Stimulated activated naive CD8-positive, alpha-beta T cell treated with anti-CD3 and anti-CD28 coated beads, Interleukin-15, amount 100 ng/mL, for 72 hours (primary cell): ENCODE data around the gene KCNT1.

ENCODE experiments used
- ATAC-seq: fragments of 150-1000 bp; cut with Tn5 transposase; 2 replicates; pipeline ENCODE4 v1.10.0; 2021; ENCODE audit warnings: mild to moderate bottlenecking, moderate library complexity
- DNase-seq, 2 donors: peaks; one replicate each; pipeline ENCODE4 v3.0.0; 2021 to 2022
- H3K27ac Mint-ChIP-seq, 2 donors: one replicate each; pipeline ENCODE4 v1.8.0; 2022; ENCODE audit warnings: mild to moderate bottlenecking in 2 of 2, mixed read lengths in 2 of 2, moderate library complexity in 2 of 2
- H3K27me3 Mint-ChIP-seq: one replicate; pipeline ENCODE4 v1.8.0; 2022; ENCODE audit warnings: mixed read lengths
- H3K4me1 Mint-ChIP-seq: one replicate; pipeline ENCODE4 v1.8.0; 2022; ENCODE audit warnings: mild to moderate bottlenecking, mixed read lengths
- H3K4me3 Mint-ChIP-seq, 2 donors: one replicate each; pipeline ENCODE4 v1.8.0; 2022; ENCODE audit warnings: mild to moderate bottlenecking in 2 of 2, mixed read lengths in 2 of 2, moderate library complexity in 1 of 2
- H3K9me3 Mint-ChIP-seq, 2 donors: one replicate each; pipeline ENCODE4 v1.8.0; 2022; ENCODE audit warnings: mixed read lengths in 2 of 2

Gene KCNT1

DNA sequence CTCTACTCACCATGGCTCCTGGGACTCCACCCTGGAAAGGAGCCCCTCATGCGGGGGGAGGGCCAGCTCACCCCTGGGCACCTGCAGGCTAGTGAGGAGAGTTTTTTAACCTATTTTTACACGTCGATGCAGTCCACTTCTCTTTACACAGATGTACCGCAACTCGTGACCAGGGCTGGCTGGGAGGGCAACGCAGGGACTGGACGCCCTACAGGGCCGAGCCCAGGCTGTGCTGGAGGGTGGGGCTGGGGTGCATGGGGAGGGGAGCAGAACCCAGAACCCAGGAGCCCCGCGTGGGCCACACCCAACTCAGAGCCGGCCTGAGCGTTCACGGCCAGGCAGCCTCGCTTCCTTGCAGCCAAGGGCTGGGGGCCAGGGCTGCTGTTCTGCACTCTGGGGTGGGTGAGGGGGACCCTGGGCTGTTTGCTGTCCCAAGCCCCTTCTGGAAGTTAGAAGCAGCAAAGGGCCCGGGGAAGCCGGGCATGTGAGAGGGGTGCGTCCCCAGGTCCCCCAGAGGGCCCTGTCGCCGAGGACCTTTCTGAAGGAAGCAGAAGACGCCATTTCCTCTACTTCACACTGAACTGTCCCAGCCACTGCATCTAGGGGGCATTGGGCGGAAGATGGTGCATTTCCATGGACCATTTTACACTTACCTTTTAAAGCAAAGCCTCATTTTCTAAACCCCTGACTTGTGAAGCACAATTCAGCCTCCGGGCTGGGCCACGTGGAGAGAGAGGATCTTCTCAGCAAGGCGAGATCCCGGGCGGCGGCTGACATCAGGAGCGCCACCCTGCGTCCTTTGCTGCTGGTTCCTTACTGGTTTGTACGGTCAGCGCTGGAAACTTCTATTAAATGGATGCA, 90.5 kb downstream of the KCNT1 start:
- DNase-seq = no peak
- no peak for ATAC-seq
- Mint-ChIP-seq H3K4me1 (no peaks in the 10 kb centered on the region), H3K9me3 (no peaks in the 10 kb centered on the region), H3K27me3 (peaks cover 6% of the 10 kb centered on the region), H3K4me3 (no peak overlapping the region), H3K27ac (peak overlapping the region in 1 of 2 donors; percentile 19)

GRCh38 chr9:135793221-135794056, 91.5 kb downstream of the KCNT1 start:
- DNase-seq (no peak), ATAC-seq (no peak)
- Mint-ChIP-seq H3K4me3 (no peak overlapping the region), H3K27ac (no peak overlapping the region), H3K27me3 (peaks cover 10% of the 10 kb centered on the region), H3K9me3 (no peaks in the 10 kb centered on the region), H3K4me1 (no peaks in the 10 kb centered on the region)

GRCh38 chr9:135794057-135794335, 92.0 kb downstream of the KCNT1 start:
- no peak overlapping the region for H3K27ac Mint-ChIP-seq
- peaks cover 10% of the 10 kb centered on the region for H3K27me3 Mint-ChIP-seq
- no peak overlapping the region for H3K4me3 Mint-ChIP-seq
- no peaks in the 10 kb centered on the region for H3K4me1 Mint-ChIP-seq
- no peaks in the 10 kb centered on the region for H3K9me3 Mint-ChIP-seq
- DNase-seq = no peak
- no peak for ATAC-seq

- Mint-ChIP-seq H3K9me3 (no peaks in the 10 kb centered on the region), H3K27ac (no peak overlapping the region), H3K4me3 (no peak overlapping the region), H3K27me3 (peaks cover 10% of the 10 kb centered on the region), H3K4me1 (no peaks in the 10 kb centered on the region)
- DNase-seq (no peak), ATAC-seq (no peak)
These were observed 92.4 kb downstream of the KCNT1 start for GRCh38 chr9:135794361-135794885.

DNA sequence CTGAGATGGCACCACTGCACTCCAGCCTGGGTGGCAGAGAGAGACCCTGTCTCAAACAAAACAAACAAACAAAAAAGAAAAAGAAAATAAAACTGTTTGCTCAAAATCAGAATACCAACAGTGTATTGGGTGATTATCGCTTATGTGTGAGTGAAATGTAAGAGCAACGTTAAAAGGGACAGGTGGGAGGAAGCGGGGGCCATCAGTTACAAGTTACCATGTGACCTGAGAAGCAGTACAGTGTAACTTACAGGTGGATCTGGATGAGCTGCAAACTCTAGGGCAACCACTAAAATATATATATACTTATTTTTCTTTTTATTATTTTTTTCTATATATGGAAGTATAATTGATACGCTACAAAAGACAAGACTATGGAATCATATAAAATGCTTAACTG, 93.4 kb downstream of the KCNT1 start:
- DNase-seq (no peak), ATAC-seq (no peak)
- no peak overlapping the region for H3K4me3 Mint-ChIP-seq
- H3K27me3 Mint-ChIP-seq = peaks cover 10% of the 10 kb centered on the region
- no peak overlapping the region for H3K27ac Mint-ChIP-seq
- H3K4me1 Mint-ChIP-seq = no peaks in the 10 kb centered on the region
- H3K9me3 Mint-ChIP-seq = no peaks in the 10 kb centered on the region

- H3K4me3 Mint-ChIP-seq = no peak overlapping the region
- no peaks in the 10 kb centered on the region for H3K9me3 Mint-ChIP-seq
- H3K4me1 Mint-ChIP-seq = no peaks in the 10 kb centered on the region
- peaks cover 10% of the 10 kb centered on the region for H3K27me3 Mint-ChIP-seq
- H3K27ac Mint-ChIP-seq = no peak overlapping the region
- no peak for DNase-seq
- ATAC-seq = peak; percentile 9
These were observed 95.0 kb downstream of the KCNT1 start for GRCh38 chr9:135796784-135797485.

DNA sequence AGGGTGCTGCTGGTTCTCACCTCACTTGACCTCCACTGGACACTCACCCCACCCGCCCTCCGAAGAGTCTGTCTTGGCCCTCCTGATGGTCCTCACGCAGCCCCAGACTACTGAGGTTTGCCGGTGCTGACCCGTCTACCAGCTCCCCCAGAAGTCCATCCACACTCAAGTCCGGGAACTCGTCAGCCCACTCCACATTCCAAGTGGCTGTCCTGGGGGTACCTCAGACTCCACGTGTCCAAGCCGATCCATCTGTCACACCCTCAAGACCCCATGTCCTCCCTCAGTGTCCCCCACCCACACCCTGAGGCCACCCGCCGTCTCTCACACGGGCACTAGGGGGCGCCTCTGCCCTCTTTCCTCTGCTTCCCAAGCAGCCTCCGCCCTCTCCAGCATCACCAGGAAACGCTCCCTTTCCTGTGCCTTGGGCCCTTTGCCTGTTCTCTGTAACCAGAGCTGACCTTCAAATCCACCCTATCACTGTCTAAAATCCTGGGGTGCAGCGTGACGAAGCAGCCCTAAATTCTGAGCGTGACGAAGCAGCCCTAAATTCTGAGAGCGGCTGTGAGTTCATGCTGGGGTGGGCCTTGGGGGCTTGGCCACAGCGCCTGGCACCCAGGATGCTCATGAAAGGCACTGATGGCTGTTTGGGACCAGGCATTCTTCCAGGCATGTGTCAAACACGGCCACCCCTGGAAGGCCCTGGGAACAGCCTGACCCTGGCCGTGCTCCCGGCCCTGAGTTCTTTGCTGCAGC, 95.7 kb downstream of the KCNT1 start:
- Mint-ChIP-seq H3K4me3 (no peak overlapping the region), H3K4me1 (no peaks in the 10 kb centered on the region), H3K9me3 (no peaks in the 10 kb centered on the region), H3K27ac (peak overlapping the region in 1 of 2 donors; percentile 16), H3K27me3 (peaks cover 10% of the 10 kb centered on the region)
- ATAC-seq = peak; percentile 49
- peak; percentile 23 to 35 for DNase-seq

- no peak overlapping the region for H3K4me3 Mint-ChIP-seq
- H3K4me1 Mint-ChIP-seq = no peaks in the 10 kb centered on the region
- peak overlapping the region in 1 of 2 donors; percentile 16 for H3K27ac Mint-ChIP-seq
- H3K27me3 Mint-ChIP-seq = peaks cover 10% of the 10 kb centered on the region
- no peak for DNase-seq
- no peak for ATAC-seq
- no peaks in the 10 kb centered on the region for H3K9me3 Mint-ChIP-seq
These were observed 96.2 kb downstream of the KCNT1 start for GRCh38 chr9:135798263-135798585.

GRCh38 chr9:135799261-135799660, 97.3 kb downstream of the KCNT1 start:
- Mint-ChIP-seq H3K9me3 (no peaks in the 10 kb centered on the region), H3K27me3 (peaks cover 10% of the 10 kb centered on the region), H3K27ac (no peak overlapping the region), H3K4me3 (no peak overlapping the region), H3K4me1 (no peaks in the 10 kb centered on the region)
- DNase-seq (no peak), ATAC-seq (no peak)

- Mint-ChIP-seq H3K9me3 (no peaks in the 10 kb centered on the region), H3K27ac (no peak overlapping the region), H3K27me3 (peaks cover 10% of the 10 kb centered on the region), H3K4me3 (no peak overlapping the region), H3K4me1 (peaks cover 12% of the 10 kb centered on the region)
- ATAC-seq (no peak), DNase-seq (no peak)
These were observed 99.1 kb downstream of the KCNT1 start for GRCh38 chr9:135801070-135801469.

DNA sequence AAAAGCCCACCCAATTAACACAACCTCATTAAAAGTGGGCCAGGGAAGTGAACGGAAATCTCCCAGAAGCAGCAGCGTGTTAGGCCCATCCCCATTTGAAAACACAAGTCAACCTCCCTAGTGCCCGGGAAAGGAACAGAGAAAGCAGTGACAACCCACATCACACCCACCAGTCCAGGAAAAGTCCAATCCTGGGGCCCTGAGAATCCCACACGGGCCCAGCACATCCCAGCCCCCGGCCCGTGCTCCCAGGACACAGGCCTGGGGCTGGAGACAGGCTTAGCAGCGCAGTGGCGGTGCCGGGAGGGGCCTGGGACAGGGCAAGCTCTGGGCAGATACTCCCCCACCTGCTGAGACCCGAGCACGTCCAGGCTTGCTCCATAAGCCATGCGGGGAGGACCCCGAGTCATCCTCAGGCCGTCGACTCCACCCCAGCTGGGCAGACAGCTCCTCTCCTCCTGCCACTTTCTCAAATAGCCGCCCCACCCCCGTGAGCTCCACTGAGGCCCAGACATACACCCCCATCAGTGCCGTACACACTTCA, 101.0 kb downstream of the KCNT1 start:
- peaks cover 20% of the 10 kb centered on the region for H3K4me1 Mint-ChIP-seq
- peak overlapping the region in 1 of 2 donors; percentile 38 for H3K27ac Mint-ChIP-seq
- no peak for ATAC-seq
- H3K9me3 Mint-ChIP-seq = no peaks in the 10 kb centered on the region
- no peaks in the 10 kb centered on the region for H3K27me3 Mint-ChIP-seq
- no peak overlapping the region for H3K4me3 Mint-ChIP-seq
- DNase-seq = no peak

DNA sequence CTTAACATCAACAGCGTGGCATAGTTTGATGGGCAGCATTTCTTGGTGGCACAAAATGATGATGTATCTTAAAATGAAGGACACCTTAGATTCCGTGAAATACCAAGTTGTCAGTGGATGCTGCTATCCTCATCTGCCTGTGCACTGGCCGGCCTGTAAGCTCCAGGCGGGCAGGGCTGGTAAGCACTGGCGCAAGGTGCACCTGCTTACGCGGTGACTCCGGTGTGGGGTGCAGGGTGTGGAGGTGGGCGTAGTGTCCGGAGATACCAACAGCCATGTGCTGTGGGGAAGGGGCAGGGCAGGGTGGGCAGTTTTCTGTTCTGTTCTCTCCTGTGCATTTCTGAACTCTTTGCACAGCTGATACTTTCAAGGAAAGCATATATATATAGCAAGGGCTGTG, 101.5 kb downstream of the KCNT1 start:
- Mint-ChIP-seq H3K4me1 (peaks cover 20% of the 10 kb centered on the region), H3K4me3 (no peak overlapping the region), H3K27ac (no peak overlapping the region), H3K9me3 (no peaks in the 10 kb centered on the region), H3K27me3 (no peaks in the 10 kb centered on the region)
- DNase-seq (no peak), ATAC-seq (no peak)

DNA sequence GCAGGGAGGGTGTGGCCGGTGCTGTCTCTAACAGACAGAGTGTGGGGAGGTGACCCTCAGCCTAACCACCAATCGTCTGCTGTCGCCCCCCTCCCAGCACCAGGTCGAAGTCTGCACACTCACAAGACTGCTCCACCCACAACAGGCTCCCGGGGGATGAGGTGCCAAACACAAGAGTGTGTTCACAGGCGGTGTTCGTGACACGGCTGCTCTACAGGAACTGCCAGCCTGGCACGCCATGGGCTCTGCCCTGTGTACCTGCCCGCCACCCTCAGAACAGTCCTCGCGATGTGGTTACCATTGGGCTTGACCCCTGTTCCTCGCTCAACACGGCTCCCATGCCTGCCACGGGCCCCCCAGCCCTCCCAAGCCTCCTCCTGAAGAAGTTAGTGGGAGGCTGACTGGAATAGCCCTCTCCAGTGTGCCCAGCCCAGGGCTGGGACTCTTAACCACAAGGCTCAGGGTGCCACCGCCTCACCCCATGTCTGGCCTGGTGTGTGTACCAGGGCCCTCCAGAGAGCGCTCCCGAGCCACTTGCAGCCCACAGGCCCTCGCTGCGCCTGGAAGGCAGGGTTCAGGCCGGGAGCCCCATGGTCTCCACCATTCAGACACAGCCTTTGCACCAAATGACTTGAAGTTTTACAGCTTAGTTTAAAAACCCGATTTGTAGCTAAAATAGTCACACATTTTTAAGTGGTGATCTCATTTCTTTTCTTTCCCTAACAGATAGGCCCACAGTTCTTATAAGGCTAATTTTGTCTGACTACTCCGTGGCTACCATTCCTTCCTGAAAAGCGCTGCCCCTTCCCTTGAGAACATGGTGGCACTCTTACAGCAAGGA, 102.8 kb downstream of the KCNT1 start:
- no peaks in the 10 kb centered on the region for H3K27me3 Mint-ChIP-seq
- H3K4me3 Mint-ChIP-seq = no peak overlapping the region
- peak; percentile 33 for ATAC-seq
- H3K9me3 Mint-ChIP-seq = no peaks in the 10 kb centered on the region
- DNase-seq = no peak
- H3K27ac Mint-ChIP-seq = no peak overlapping the region
- peaks cover 20% of the 10 kb centered on the region for H3K4me1 Mint-ChIP-seq

DNA sequence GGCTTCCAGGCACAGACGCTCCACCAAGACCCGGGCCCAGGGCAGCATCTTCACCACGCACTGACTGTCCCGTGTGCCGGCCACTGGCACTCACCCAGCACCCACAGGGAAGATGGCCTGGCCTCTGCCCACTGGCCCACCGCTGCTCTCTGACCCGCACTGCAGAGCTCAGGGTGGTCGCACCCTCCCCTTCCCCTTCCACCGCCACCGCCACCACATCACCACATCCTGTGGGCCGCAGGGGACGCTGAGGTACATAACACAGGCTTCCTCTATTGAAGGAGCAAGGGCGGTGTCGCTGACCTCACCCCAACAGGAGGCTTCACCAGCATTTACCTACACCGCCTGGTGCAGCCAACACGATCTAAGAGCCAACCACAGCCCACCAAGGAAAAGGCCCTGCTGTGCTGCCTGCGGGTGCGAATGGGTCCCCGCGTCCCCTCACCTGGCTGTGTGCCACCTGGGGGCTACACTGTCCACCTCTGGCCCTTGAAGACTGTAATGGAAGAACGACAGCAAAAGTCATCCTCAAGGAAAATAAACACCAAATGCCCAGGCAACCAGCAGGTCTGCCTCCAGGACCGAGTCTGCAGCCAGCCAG, 103.5 kb downstream of the KCNT1 start:
- Mint-ChIP-seq H3K9me3 (no peaks in the 10 kb centered on the region), H3K27me3 (no peaks in the 10 kb centered on the region), H3K4me3 (no peak overlapping the region), H3K4me1 (peaks cover 20% of the 10 kb centered on the region), H3K27ac (peak overlapping the region in 1 of 2 donors; percentile 44)
- DNase-seq (no peak), ATAC-seq (no peak)
